ENCODE measurements around the gene UBASH3A. TPM values are rescaled to one million over a fixed set of nuclear protein-coding genes. Genes with fewer than 3 reads are reported as not detected.

UBASH3A gene
- total RNA-seq, 1 donor from 2014 or later = not detected

DNA sequence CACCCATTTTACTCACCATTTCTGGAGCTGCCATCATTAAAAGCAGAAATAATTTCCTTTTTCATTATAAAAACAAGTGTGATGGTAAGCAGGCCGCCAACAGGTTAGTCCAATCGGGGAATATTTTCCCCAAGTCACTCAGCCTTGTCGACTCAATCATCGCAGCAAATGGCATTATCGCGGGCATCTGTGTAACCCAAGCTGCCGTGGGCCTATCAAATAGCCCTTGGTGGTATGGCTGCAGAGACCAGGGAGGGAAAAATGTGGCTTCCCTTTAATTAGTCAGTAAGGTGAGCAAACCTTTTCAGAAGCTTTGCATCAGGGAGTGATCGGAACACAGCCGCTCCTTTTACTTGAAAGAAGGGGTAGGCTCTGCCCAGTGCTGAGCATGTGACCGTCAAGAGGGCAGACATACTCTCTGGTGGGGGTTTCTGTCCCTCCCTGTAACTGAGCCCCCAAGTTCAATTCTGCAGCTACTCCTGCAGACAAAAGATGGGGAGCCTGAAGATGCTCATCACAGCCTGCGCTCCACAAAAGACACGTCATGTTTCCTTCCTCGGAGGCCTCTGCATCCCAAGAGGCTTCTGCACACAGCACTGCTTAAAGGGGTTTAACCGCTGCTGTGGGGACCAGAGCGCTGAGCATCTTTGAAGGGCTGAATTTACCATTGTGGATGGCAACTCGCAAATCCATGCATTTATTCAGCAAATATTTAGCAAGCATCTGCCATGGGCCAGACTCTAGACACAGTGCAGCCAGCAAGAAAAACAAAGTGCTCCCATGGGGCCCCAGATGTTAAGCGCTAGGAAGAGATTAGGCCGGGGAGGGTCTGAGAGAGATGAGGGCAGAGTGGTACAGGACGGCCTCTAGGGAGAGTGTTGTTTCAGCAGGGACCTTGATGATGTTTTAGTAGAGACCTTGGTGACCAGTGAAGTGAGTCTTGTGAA lies 6.6 kb upstream of the UBASH3A start:
- DNase-seq = peak; percentile 73
- Mint-ChIP-seq H3K27ac (ENCODE audit: unreplicated experiment) (peak overlapping the region; percentile 96), H3K27me3 (ENCODE audit: unreplicated experiment) (peaks cover 11% of the 10 kb centered on the region), H3K9me3 (ENCODE audit: unreplicated experiment) (peaks cover 17% of the 10 kb centered on the region), H3K4me1 (ENCODE audit: low read depth, unreplicated experiment) (peaks cover 48% of the 10 kb centered on the region), H3K4me3 (ENCODE audit: unreplicated experiment) (peak overlapping the region; percentile 79), H3K36me3 (ENCODE audit: unreplicated experiment) (peaks cover 8% of the 10 kb centered on the region)
- TF ChIP-seq, protein P1, sequence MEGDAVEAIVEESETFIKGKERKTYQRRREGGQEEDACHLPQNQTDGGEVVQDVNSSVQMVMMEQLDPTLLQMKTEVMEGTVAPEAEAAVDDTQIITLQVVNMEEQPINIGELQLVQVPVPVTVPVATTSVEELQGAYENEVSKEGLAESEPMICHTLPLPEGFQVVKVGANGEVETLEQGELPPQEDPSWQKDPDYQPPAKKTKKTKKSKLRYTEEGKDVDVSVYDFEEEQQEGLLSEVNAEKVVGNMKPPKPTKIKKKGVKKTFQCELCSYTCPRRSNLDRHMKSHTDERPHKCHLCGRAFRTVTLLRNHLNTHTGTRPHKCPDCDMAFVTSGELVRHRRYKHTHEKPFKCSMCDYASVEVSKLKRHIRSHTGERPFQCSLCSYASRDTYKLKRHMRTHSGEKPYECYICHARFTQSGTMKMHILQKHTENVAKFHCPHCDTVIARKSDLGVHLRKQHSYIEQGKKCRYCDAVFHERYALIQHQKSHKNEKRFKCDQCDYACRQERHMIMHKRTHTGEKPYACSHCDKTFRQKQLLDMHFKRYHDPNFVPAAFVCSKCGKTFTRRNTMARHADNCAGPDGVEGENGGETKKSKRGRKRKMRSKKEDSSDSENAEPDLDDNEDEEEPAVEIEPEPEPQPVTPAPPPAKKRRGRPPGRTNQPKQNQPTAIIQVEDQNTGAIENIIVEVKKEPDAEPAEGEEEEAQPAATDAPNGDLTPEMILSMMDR (IDR thresholded peaks at IDR 0.05; ENCODE audit: partially characterized antibody, unreplicated experiment) = no peak

GRCh38 chr21:42397746-42398394 lies 5.8 kb upstream of the UBASH3A start:
- Mint-ChIP-seq H3K27me3 (ENCODE audit: unreplicated experiment) (peaks cover 11% of the 10 kb centered on the region), H3K4me1 (ENCODE audit: low read depth, unreplicated experiment) (peaks cover 45% of the 10 kb centered on the region), H3K36me3 (ENCODE audit: unreplicated experiment) (peaks cover 8% of the 10 kb centered on the region), H3K27ac (ENCODE audit: unreplicated experiment) (peak overlapping the region; percentile 96), H3K4me3 (ENCODE audit: unreplicated experiment) (peak overlapping the region; percentile 79), H3K9me3 (ENCODE audit: unreplicated experiment) (peaks cover 17% of the 10 kb centered on the region)
- TF ChIP-seq, protein P1 (IDR thresholded peaks at IDR 0.05; ENCODE audit: partially characterized antibody, unreplicated experiment) = no peak
- DNase-seq = no peak

GRCh38 chr21:42398436-42399028 lies 5.2 kb upstream of the UBASH3A start:
- H3K9me3 Mint-ChIP-seq (ENCODE audit: unreplicated experiment) = peaks cover 17% of the 10 kb centered on the region
- peak overlapping the region; percentile 96 for H3K27ac Mint-ChIP-seq (ENCODE audit: unreplicated experiment)

GRCh38 chr21:42400525-42400924 lies 3.2 kb upstream of the UBASH3A start:
- Mint-ChIP-seq H3K4me1 (ENCODE audit: low read depth, unreplicated experiment) (peaks cover 40% of the 10 kb centered on the region), H3K27ac (ENCODE audit: unreplicated experiment) (peak overlapping the region; percentile 43), H3K36me3 (ENCODE audit: unreplicated experiment) (peaks cover 8% of the 10 kb centered on the region), H3K27me3 (ENCODE audit: unreplicated experiment) (peaks cover 12% of the 10 kb centered on the region), H3K4me3 (ENCODE audit: unreplicated experiment) (no peak overlapping the region), H3K9me3 (ENCODE audit: unreplicated experiment) (peaks cover 17% of the 10 kb centered on the region)
- no peak for DNase-seq
- TF ChIP-seq, protein P1 (IDR thresholded peaks at IDR 0.05; ENCODE audit: partially characterized antibody, unreplicated experiment) = no peak

More at GRCh38 chr21:42398436-42399028, 5.2 kb upstream of the UBASH3A start:
- H3K4me1 Mint-ChIP-seq (ENCODE audit: low read depth, unreplicated experiment) = peaks cover 45% of the 10 kb centered on the region
- H3K36me3 Mint-ChIP-seq (ENCODE audit: unreplicated experiment) = peaks cover 8% of the 10 kb centered on the region
- DNase-seq = peak; percentile 59
- peak overlapping the region; percentile 72 for H3K4me3 Mint-ChIP-seq (ENCODE audit: unreplicated experiment)
- TF ChIP-seq, protein P1 (IDR thresholded peaks at IDR 0.05; ENCODE audit: partially characterized antibody, unreplicated experiment) = no peak
- peaks cover 11% of the 10 kb centered on the region for H3K27me3 Mint-ChIP-seq (ENCODE audit: unreplicated experiment)
